ENCODE data around the gene MUC4.
A peak's percentile ranks its signal among the peaks of the same experiment; 100 is the strongest.
"Not testable (repeated sequence)": the region's sequence is repeated elsewhere in the genome, so short reads cannot be mapped to it uniquely, and the experiment has no call there.

MUC4 gene

DNA sequence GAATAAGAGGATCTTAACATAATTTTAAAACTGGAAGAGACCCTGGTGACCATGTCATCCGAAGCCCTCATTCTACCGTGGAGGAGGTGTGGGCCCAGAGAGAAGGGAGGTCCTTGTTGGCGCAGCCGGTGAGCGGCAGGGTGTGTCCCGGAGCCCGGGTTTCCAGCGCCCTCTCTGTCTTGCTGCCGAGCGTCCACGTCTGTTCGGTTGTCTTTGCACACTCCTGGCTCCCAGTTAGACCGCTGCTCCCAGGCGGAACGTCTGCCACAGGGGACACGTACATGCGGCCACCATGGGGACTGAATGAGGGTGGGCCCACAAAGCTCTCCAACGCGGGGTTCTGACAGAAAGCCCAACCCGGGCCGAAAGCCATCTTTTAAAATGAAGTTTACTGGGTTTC, 6.6 kb upstream of the MUC4 start:
- no peak for DNase-seq (ENCODE audit: low read depth, low spot score)
- H3K4me3 ChIP-seq (ENCODE audit: low read depth, low read length), result no peak overlapping the region
- in situ Hi-C loops (cut with HindIII; ENCODE audit: low sequenced_read_pairs), result no loop called here
- TF ChIP-seq, protein P1, sequence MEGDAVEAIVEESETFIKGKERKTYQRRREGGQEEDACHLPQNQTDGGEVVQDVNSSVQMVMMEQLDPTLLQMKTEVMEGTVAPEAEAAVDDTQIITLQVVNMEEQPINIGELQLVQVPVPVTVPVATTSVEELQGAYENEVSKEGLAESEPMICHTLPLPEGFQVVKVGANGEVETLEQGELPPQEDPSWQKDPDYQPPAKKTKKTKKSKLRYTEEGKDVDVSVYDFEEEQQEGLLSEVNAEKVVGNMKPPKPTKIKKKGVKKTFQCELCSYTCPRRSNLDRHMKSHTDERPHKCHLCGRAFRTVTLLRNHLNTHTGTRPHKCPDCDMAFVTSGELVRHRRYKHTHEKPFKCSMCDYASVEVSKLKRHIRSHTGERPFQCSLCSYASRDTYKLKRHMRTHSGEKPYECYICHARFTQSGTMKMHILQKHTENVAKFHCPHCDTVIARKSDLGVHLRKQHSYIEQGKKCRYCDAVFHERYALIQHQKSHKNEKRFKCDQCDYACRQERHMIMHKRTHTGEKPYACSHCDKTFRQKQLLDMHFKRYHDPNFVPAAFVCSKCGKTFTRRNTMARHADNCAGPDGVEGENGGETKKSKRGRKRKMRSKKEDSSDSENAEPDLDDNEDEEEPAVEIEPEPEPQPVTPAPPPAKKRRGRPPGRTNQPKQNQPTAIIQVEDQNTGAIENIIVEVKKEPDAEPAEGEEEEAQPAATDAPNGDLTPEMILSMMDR (IDR thresholded peaks at IDR 0.05; ENCODE audit: low read depth, low read length), result no peak

DNA sequence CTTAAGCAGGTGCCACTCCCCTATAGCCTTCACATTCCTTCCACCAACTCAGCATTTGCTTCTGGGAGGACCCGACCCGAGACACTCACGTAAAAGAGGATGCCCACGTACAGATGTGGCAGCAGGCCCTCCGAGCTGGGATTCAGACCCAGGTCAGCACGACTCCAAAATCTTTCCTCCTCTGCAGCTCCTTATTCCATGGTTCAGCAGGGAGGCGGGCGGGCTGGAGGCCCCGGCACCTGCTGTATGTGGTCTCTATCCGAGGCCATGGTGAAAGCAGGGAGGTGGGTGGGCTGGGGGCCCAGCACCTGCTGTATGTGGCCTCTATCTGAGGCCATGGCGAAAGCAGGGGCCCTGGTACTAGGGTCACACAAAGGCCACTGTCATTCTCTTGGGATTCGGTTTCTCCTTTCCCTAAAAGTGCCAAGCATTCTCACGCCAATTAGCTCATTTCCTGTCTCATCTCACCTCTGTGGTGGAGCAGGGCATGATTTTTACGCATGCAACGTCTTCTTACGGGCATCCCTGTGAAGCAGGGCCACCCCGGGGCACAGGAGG, 5.9 kb upstream of the MUC4 start:
- H3K4me3 ChIP-seq (ENCODE audit: low read depth, low read length), result no peak overlapping the region
- TF ChIP-seq, protein P1 (IDR thresholded peaks at IDR 0.05; ENCODE audit: low read depth, low read length), result no peak
- in situ Hi-C loops (cut with HindIII; ENCODE audit: low sequenced_read_pairs), result no loop called here

DNA sequence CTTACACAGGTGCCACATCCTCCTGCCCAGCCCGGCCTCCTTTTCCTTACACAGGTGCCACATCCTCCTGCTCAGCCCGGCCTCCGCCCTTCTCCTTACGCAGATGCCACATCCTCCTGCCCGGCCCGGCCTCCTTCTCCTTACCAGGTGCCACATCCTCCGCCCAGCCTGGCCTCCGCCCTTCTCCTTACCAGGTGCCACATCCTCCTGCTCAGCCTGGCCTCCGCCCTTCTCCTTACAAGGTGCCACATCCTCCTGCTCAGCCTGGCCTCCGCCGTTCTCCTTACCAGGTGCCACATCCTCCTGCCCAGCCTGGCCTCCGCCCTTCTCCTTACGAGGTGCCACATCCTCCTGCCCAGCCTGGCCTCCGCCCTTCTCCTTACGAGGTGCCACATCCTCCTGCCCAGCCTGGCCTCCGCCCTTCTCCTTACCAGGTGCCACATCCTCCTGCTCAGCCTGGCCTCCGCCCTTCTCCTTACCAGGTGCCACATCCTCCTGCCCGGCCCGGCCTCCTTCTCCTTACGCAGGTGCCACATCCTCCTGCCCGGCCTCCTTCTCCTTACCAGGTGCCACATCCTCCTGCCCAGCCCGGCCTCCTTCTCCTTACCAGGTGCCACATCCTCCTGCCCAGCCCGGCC, 4.7 kb upstream of the MUC4 start:
- in situ Hi-C loops (cut with HindIII; ENCODE audit: low sequenced_read_pairs); DNase-seq (ENCODE audit: low read depth, low spot score); H3K4me3 ChIP-seq (ENCODE audit: low read depth, low read length): not testable (repeated sequence)

More for the DNA sequence above, 5.9 kb upstream of the MUC4 start:
- DNase-seq (ENCODE audit: low read depth, low spot score), result no peak

DNA sequence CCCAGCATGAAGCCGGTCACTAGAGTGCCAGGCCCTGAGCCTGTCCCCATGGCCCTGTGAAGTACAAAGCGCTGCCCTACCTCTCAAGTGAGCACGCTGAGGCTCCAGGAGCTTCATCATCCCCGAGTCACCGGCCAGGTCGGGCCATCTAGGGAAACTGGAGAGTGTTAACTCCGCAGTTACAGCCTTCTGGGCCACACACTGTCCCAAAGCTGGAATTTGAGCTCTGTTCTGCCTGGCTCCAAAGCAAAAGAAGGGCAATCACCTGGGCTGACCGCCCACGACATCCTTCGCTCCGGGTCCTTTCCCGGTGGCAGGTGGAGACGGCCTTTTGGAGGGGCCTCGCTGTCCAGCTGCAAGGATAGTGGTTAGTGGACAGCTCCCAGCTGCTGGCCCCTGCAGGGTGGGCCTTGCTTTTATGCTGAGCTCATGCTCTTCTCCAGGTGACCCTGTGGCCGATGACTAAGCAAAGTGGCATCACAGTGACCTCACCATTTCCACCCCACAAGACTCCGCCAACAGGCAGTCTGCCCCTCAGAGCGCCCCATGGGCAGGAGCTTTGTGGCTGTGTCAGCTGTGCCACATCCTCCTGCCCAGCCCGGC, 3.5 kb upstream of the MUC4 start:
- TF ChIP-seq, protein P1 (IDR thresholded peaks at IDR 0.05; ENCODE audit: low read depth, low read length), result no peak
- in situ Hi-C loops (cut with HindIII; ENCODE audit: low sequenced_read_pairs), result no loop called here
- peak; percentile 14 for DNase-seq (ENCODE audit: low read depth, low spot score)
- H3K4me3 ChIP-seq (ENCODE audit: low read depth, low read length), result no peak overlapping the region

DNA sequence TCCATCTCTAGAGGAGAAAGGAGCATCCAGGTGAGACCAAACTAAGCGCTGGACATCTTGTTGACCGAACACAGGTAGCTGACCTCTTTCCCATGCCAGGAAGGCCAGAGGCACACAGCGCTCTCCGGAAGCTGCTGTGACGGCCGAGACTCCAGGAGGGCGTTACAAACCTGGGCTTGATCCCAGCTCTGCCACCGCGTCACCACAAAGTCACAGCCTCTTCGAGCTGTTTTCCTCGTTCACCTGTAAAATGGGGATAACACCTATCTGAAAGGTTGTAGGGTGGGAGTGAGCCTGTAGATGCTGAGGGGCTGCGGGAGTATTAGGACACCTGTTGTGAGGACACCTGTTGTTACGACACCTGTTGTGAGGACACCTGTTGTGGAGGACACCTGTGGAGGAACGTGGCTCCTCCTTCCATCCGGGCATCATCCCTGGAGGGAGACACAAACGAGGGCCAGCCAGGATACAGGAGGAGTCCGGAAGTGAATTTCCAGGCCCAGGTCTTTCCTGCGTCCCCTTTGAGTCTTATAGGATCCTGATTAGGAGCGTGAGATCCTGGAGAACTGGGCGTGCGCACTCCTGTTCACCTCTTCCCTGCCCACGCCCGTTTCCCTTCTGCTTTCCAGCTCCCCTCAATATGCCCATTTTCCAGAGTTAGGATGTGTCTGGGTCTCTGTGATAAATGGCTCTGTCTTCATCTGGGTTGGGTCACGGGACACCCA, 2.3 kb upstream of the MUC4 start:
- H3K4me3 ChIP-seq (ENCODE audit: low read depth, low read length), result no peak overlapping the region
- TF ChIP-seq, protein P1 (IDR thresholded peaks at IDR 0.05; ENCODE audit: low read depth, low read length), result no peak
- in situ Hi-C loops (cut with HindIII; ENCODE audit: low sequenced_read_pairs), result no loop called here
- DNase-seq (ENCODE audit: low read depth, low spot score), result no peak

DNA sequence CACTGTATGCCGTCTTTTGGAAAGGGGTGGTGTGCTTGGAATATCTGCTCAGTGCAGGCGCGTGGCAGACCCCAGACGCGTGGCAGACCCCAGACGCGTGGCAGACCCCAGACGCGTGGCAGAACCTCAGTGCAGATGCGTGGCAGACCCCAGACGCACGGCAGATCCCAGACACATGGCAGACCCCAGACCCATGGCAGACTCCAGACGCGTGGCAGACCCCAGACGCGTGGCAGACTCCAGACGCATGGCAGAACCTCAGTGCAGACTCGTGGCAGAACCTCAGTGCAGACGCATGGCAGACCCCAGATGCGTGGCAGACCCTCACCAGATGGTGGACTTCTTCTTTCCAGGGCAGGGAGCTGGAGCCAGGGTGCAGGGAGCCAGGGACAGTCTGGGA, 637 bp upstream of the MUC4 start:
- TF ChIP-seq, protein P1 (IDR thresholded peaks at IDR 0.05; ENCODE audit: low read depth, low read length), result no peak

DNA sequence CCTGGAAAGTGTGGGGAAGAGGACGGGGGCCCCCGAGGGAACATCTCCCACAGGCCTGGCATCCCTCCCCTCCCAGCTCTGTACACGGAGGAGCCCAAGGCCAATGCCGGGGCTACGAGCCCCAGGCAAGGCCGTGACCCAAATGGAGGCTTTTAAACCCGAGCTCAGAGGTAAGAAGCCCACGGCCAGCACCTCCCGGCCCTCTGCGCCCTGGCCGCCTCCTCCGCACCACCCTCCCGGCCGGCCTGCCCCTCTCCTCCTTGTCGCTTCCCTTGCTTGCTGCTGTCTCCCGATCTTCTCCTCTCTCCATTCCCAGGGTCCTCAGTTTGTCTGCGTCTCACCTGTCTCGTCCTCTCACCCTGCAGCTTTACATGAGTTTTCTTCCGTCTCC, 1.3 kb downstream of the MUC4 start:
- TF ChIP-seq, protein P1 (IDR thresholded peaks at IDR 0.05; ENCODE audit: low read depth, low read length), result no peak
- no peak overlapping the region for H3K4me3 ChIP-seq (ENCODE audit: low read depth, low read length)
- no peak for DNase-seq (ENCODE audit: low read depth, low spot score)
- in situ Hi-C loops (cut with HindIII; ENCODE audit: low sequenced_read_pairs), result no loop called here

More for the DNA sequence above, 637 bp upstream of the MUC4 start:
- DNase-seq (ENCODE audit: low read depth, low spot score), result no peak
- in situ Hi-C loops (cut with HindIII; ENCODE audit: low sequenced_read_pairs), result no loop called here
- no peak overlapping the region for H3K4me3 ChIP-seq (ENCODE audit: low read depth, low read length)

Data from astrocyte of the spinal cord (primary cell).